G401 (cell line): ENCODE measurements around the gene RAB43. TPM values are rescaled to one million over a fixed set of nuclear protein-coding genes. Genes with fewer than 3 reads are reported as not detected.
A peak's percentile ranks its signal among the peaks of the same experiment; 100 is the strongest.
"Not testable (repeated sequence)": the region's sequence is repeated elsewhere in the genome, so short reads cannot be mapped to it uniquely, and the experiment has no call there.

Source experiments
- DNase-seq: peaks from one replicate; pipeline ENCODE4 v3.0.0-alpha.2; 2015; ENCODE audit warnings: low spot score
- in situ Hi-C: cut with HindIII; loops from 2 replicates; pipeline ENCODE4 v1.10.0; 2016; ENCODE audit warnings: low sequenced_read_pairs, mixed read lengths
- total RNA-seq: library from RNA; depleted of rRNA; stranded (reverse); fragments of >200 nt; shearing (Covaris generic); gene quantifications from 2 replicates; pipeline ENCODE4 v1.2.3, GENCODE V29; 2014; rRNA removed

Gene RAB43
- 13.0 and 17.5 TPM in 2 replicates for total RNA-seq

DNA sequence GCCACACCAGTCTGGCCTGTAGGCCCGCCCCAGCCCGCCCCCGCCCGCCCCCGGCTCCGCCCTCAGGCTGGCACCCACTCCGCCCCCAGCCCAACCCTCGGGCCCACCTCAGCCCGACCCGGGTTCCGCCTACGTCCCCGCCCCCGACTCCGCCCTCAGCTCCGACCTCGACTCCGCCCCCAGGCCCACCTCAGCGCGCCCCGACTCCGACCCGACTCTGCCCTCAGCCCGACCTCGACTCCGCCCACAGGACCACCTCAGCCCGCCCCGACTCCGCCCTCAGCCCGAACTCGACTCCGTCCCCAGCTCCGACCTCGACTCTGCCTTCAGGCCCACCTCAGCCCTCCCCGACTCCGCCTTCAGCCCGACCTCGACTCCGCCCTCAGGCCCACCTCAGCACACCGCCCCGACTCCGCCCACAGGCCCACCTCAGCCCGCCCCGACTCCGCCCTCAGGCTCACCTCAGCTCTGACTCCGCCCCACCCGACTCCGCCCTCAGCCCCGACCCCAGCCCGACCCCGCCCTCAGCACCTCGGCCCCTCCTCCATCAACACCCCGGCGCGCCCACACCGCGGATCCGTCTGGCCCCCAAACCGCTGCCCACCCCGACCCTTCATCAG lies at the start of gene RAB43:
RAB43 (minus strand) TSS at position 13 of the 620 bp plus-strand sequence. CDS start 315 bp downstream, outside the sequence.
- in situ Hi-C loops = no loop called here

DNA sequence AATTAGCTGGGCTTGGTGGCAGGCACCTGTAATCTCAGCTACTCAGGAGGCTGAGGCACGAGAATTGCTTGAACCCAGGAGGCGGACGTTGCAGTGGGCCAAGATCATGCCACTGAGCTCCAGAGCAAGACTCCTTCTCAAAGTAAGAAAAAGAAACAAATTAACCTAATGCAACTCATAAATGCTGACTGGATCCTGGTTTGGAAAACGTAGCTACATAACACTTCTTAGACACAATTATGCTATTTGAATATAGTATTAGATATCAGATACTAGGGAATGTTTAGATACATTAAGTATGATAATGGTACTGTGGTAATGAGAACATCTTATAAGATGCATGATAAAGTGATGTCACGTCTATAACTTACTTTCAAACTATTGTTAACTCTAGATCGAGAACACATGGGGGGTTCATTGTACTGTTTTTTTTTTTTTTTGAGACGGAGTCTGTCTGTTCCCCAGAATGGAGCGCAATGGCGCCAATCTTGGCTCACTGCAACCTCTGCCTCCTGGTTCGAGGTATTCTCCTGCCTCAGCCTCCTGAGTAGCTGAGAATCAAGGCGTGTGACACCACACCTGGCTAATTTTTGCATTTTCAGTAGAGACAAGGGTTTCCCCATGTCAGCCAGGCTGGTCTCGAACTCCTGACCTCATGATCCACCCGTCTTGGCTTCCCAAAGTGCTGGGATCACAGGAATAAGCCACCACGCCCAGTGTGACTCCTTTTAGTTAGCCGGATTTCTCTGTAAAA lies 45.2 kb upstream of the RAB43 start:
- in situ Hi-C loops = no loop called here

More for the DNA sequence above, at the start of gene RAB43:
- DNase-seq = peak; percentile 88

DNA sequence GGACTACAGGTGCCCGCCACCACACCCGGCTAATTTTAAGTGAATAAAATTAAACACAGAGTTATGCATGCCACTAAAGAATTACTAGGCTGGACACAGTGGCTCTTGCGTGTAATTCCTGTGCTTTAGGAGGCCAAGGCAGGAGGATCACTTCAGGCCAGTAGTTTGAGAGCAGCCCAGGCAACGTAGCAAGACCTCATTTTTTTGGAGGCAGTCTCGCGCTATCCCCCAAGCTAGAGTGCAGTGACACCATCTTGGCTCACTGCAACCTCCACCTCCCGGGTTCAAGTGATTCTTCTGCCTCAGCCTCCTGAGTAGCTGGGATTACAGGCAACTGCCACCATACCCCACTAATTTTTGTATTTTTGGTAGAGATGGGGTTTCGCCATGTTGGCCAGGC lies 44.0 kb upstream of the RAB43 start:
- DNase-seq, in situ Hi-C loops: not testable (repeated sequence)

More for the DNA sequence above, 45.2 kb upstream of the RAB43 start:
- no peak for DNase-seq

DNA sequence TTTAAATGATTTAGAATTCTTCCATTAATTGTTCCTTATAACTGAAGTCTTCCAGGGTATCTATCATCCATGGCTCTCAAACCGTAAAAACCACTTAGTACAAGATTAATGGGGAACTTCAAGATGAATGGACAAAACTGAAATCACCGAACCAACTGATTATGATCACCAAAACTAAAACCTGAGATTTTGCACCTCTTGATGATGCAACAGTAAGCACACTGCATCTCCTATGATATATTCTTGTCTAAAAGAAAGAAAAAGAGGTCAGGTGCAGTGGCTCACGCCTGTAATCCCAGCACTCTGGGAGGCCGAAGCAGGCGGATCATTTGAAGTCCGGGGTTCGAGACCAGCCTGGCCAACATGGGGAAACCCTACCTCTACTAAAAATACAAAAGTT lies 42.9 kb upstream of the RAB43 start:
- in situ Hi-C loops = no loop called here
- DNase-seq = no peak

DNA sequence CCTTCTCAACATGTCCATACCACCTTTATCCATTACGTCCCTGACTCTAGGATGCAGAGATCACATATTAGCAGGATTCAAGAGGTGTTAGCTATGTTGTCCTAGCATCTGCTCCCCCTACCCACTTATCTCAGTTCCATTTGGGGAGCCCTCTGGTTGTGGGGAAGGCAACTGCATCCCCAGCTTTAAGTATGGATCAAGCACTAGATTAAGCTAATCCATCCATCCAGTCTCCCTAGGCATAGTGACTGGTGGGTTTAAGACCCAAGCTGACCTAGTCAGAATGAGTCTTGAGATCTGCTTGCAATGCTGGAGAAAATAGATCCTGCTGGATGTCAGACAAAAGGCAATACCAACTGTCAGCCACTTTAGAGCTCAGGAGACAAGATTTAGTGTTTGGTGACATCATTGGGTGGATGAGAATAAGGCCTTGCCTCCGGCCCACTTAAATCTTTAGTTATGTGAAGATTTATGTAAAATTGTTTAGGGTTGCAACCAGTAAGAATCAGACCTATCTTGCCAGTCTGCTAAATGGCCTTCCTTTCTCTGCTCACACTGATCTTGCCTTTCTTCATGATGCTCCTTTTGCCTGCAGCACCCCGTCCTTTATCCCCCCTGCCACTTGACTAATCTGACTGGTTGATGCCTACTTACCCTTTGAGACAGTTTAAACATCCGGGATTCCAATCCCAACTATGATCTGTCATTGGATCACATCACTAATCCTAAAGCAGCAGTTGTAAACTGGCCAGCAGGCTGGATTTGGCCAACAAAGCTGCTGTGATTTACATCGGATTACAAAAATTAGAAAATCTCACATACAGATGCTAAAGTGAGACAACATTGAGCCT lies 41.4 kb upstream of the RAB43 start:
- peak; percentile 23 for DNase-seq
- in situ Hi-C loops = no loop called here

DNA sequence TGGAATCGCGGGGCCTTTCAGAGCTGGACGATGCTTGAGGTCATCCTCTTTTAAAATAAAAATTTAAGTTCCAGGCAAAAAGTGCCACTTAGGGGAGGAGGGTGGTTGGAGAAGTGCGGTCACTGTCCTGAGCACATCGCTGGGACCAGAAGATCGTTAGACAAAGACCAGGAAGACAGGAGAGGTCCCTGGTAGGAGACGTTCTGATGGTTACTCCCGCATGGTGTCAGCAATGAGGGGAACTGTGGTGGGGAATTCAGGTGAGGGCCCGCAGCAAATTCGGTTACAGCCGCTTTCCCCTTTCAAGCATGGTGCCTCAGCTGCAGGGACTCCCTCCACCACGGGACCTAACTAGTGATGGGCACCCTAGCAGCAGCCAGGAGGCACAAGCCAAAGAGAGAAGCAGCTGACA lies 40.3 kb upstream of the RAB43 start:
- in situ Hi-C loops = no loop called here
- peak; percentile 23 for DNase-seq

DNA sequence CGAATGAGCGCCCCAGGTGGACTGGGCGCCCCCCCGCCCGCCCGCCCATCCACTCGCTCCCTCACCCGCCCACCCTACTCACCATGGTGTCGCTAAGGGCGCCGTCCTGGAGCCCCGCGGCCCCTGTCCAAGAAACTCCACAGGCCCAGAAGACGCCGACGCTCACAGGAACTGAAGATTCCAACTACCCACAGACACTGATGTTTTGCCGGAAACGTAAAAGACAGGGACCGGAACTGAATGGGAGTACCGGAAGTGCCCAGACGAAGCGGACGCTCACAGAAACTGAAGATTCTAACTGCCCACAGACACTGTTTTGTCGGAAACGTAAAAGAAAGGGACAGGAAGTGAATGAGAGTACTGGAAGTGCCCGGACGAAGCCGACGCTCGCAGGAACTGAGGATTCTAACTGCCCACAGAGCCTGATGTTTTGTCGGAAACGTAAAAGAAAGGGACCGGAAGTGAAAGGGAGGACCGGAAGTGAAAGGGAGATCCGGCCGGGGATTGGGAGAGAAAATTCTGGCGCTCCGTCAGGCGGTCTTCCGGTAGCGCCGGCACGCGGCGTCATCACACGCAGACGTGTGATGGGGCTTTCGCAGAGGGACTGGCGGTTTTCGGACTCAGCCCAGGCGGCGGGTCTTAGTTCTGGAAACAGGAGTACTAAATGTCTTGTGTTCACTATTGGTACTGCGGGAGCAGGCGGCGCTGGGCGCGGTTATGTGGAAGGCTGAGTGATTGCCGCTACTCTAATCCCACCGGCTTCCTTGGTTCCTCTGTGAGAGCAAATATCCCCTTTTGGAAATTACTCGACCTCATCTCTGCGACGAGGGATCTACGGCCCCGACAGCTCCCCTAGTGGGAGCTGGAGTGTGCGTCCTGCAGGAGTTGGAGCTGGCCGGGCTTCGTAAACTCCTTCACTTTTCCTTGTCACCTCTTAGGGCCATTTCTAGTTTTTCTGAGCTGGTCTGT lies 39.6 kb upstream of the RAB43 start, which contains the start of gene ISY1:
ISY1 (minus strand) TSS at position 173 of the 969 bp plus-strand sequence; CDS start at position 85, 88 bp downstream.
- DNase-seq = peak; percentile 95
- in situ Hi-C loops = no loop called here

DNA sequence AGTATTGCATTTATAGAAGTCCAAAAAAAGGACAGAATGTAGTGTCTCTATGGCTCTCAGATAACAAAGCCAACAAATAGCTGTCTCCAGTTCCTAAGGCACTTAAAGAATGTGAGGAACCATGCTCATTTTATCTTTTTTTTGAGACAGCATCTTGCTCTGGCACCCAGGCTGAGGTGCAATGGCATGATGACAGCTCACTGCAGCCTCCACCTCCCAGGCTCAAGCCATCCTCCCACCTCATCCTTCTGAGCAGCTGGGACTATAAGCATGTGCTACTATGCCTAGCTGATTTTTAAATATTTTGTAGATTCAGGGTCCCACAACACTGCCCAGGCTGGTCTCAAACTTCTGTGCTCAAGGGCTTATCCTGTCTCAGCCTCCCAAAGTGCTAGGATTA lies 23.2 kb upstream of the RAB43 start:
- no peak for DNase-seq
- in situ Hi-C loops = no loop called here

DNA sequence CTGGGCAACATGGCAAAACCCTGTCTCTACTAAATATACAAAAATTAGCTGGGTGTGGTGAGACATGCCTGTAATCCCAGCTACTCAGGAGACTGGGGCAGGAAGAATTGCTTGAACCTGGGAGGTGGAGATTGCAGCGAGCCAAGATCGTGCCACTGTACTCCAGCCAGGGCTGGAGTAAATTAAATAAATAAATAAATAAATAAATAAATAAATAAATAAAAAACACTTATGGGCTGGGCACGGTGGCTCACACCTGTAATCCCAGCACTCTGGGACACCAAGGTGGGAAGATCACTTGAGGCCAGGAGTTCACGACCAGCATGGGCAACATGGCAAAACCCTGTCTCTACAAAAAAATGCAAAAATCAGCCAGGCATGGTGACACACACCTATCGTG lies 19.4 kb upstream of the RAB43 start:
- in situ Hi-C loops, DNase-seq: not testable (repeated sequence)

DNA sequence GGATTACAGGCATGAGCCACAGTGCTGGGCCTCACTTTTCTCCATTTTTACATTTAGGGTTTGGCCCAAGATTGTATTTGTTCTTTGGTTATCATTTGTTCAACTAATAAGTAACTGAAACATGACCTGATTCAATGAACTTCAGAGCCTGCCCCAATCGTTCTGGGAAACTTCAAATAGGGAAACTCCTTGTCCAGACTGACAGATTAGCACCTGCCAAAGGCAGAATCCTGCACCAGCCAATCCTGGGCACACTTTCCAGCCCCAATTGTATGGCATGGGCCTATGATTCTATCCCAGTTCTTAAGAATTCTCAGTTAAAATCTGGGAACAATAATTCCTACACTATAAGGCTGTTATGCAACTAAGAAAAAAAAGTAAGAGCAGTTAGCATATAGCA lies 18.3 kb upstream of the RAB43 start:
- no peak for DNase-seq

DNA sequence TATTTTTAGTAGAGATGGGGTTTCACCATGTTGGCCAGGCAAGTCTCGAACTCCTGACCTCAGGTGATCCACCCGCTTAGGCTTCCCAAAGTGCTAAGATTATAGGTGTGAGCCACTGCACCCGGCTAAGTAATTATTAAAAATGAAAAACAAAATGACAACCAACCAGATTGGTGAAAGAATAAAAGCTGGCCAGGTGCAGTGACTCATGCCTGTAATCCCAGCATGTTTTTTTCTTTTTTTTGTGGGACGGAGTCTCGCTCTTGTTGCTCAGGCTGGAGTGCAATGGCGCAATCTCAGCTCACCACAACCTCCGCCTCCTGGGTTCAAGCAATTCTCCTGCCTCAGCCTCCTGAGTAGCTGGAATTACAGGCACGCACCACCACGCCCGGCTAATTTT lies 14.7 kb upstream of the RAB43 start:
- in situ Hi-C loops, DNase-seq: not testable (repeated sequence)

More for the DNA sequence above, 18.3 kb upstream of the RAB43 start:
- in situ Hi-C loops = no loop called here

DNA sequence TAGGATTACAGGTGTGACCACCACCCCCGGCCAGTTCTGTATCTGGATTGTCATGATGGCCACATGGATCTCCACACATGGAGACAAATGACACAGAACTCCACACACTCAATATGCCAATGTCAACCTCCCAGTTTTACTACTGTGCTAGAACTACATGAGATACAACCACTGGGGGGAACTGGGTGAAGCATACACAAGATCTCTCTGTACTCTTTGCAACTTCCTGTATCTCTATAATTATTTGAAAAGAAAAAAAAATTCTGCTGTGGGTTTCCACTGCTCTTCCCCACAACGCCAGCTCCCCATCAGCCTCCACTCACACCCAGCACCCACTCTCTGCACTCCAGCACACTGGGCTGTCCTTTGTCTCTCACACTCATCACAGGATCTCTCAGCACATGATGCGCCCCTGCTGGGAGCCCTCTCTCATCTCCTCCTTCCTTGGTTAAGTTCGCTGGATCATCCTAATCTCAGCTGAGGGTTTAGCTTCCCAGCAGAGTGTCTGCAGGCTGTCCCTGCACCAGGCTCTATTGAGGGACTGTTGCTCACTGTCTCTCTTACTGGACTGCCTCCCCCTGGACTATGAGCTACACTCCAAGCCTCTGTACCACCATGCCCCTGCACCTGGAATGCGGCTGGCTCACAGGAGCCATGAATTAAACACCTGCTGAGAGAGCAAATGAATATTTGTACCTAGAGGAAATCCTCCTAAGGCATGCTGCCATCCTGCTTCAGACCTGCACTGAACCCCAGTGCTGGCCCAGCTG lies 10.7 kb upstream of the RAB43 start:
- DNase-seq = no peak
- in situ Hi-C loops = no loop called here

DNA sequence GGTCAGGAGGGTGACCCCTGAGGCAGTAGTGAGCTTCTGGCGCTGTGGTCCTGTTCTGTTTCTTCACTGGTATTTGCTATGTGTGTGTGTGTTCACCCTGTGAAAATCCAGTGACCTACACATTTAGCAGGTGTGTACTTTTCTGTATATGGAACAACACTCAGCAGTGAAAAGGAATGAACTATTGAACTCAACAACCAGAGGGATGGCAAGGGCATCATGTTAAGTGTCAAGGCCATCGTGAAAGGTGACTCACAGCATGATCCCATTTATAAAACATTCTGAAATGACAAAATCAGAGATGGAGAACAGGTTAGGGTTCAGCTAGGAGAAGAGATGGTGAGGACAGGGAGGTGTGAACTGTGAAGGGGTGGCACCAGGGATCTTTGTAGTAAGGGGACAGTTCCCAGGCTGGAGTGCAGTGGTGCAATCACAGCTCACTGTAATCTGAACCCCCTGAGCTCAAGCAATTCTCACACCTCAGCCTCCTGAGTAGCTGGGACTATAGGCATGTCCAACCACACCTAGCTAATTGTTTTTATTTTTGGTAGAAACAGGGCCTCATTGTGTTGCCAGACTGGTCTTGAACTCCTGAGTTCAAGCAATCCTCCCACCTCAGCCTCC lies 10.0 kb upstream of the RAB43 start:
- in situ Hi-C loops = no loop called here
- DNase-seq = no peak

DNA sequence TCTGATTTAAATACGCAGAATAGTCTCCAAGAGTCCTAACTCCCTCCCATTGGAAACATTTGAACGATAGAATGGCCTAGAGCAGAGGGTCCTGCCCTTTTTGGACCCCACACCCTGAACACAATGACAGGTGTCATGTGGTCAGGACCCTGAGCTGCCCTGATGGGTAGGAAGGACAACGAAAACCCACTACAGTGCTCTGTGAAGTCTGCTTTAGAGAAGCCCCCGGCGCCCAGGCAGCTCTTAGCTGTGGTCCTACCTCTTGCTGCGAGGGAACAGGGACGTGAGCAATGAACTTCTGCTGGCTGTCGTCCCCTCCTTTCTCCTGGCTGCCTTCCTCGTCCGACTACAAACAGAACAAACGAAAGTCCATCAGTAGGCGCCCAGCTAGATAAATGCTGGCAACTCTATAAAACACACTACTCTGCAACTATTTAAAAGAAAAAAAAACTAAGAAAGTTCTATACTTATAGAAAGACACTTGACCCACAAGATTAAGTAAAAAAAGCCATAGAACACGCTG lies 8.7 kb upstream of the RAB43 start:
- no peak for DNase-seq
- in situ Hi-C loops = no loop called here

DNA sequence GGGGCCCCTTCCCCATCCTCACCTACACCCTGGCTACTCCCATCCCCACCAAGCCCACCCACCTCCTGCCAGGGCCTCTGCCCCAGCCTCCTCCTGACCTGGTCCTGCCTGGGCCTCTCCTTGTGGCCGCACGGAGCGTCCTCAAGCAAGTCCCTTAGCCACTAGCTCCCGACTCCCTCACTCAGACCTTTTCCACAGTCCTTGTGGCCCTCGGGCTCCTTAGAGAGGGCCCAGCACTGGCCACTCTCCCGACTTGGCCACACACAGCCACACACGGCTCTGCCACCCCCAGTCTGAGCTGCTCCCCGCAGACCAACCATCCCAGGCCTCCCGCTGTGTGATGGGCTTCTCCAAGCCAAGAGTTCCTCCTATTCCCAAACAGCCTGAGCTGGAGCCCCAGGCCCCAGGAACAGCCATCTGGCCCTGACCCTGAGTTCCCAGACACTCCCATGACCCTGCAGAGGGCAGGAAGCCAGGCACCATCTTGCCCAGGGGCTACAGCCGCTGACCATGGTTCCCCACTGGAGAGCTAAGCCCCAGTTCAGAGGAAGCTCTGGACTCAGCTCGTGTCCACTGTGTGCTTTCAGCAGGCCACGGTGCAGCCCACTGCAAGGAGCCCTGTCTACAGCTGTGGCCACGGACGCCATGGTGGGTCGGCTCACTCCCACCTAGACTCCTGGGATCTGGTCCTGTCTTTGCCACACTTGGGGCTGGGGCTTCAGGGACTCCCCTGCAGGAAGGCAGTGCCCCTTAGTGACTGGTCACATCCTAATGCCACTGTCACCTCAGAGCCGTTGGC lies 7.0 kb upstream of the RAB43 start:
- in situ Hi-C loops = no loop called here
- DNase-seq = no peak

DNA sequence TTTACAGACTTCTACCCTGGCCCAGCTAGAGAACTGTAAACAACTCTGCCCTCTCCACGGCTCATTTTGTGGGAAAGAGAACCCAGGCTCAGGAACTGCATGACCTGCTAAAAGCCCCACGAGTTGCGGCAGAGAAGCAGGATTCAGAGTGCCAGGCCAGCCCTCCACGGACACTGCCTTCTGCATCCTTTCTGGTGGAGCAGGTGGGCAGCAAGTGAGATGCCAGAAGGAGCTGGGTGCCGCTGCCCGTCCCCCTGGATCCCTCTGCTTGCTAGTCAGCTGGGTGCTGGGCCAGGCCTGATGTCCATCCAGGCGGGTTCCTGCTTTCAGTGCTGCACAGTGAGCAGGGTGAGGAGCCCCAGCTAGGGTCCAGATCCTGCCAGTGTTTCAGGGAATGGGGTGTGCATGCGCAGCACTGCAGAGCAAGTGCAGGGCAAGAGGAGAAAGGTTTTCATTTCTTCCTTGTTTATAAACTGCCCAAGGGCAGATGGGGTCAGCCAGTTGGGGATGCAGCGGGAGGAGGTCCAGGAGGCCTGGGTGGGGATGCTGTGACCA lies 5.2 kb upstream of the RAB43 start:
- no peak for DNase-seq
- in situ Hi-C loops = no loop called here
